Measurements from ENCODE around the gene ABCC1.
"Not testable (repeated sequence)": the region's sequence is repeated elsewhere in the genome, so short reads cannot be mapped to it uniquely, and the experiment has no call there.

The ABCC1 gene

DNA sequence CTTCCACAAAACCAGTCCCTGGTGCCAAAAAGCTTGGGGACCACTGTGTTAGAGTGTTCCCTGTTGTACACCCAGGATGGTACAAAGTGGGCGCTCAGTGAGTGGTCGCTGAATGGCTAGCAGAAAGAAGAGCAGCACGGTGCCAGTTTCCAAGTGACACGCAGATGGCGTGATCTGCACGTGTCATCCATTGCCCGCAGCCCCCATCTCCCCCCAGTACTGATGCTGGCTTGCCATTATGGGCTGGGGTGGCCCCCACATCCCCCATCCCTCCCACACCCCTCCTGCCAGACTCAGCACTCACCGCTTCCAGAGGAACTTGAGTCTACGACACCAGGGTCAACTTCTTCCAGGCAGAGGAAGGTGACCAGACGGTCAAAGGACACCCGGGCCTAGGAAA is 237.4 kb downstream of the ABCC1 start:
- H3K9me3 ChIP-seq = no peaks in the 10 kb centered on the region
- no peak for TF ChIP-seq CTCF (IDR thresholded peaks at IDR 0.05)
- H3K27me3 ChIP-seq = no peaks in the 10 kb centered on the region
- H3K27ac ChIP-seq = peak overlapping the region; percentile 45
- peaks cover 8 to 17% of the 10 kb centered on the region in 2 experiments for H3K4me1 ChIP-seq (ENCODE audit: control insufficient read depth in 1 of 2, insufficient read depth in 1 of 2, low read depth in 1 of 2, low read length in 1 of 2)
- H3K36me3 ChIP-seq = peaks cover 35% of the 10 kb centered on the region
- H3K4me3 ChIP-seq (ENCODE audit: low read depth in 1 of 2, low read length in 1 of 2) = no peak overlapping the region

GRCh38 chr16:16188827-16189226 is 239.4 kb downstream of the ABCC1 start:
- H3K27ac ChIP-seq = no peak overlapping the region
- H3K27me3 ChIP-seq = no peaks in the 10 kb centered on the region
- H3K36me3 ChIP-seq = peaks cover 34% of the 10 kb centered on the region
- H3K9me3 ChIP-seq = no peaks in the 10 kb centered on the region
- H3K4me3 ChIP-seq (ENCODE audit: low read depth in 1 of 2, low read length in 1 of 2) = no peak overlapping the region
- no peak for TF ChIP-seq CTCF (IDR thresholded peaks at IDR 0.05)
- peaks cover 8 to 17% of the 10 kb centered on the region in 2 experiments for H3K4me1 ChIP-seq (ENCODE audit: control insufficient read depth in 1 of 2, insufficient read depth in 1 of 2, low read depth in 1 of 2, low read length in 1 of 2)

- H3K27ac ChIP-seq = no peak overlapping the region
- TF ChIP-seq CTCF (IDR thresholded peaks at IDR 0.05) = no peak
- H3K4me3 ChIP-seq (ENCODE audit: low read depth in 1 of 2, low read length in 1 of 2) = no peak overlapping the region
- H3K9me3 ChIP-seq = no peaks in the 10 kb centered on the region
- no peaks in the 10 kb centered on the region for H3K27me3 ChIP-seq
- peaks cover 8 to 17% of the 10 kb centered on the region in 2 experiments for H3K4me1 ChIP-seq (ENCODE audit: control insufficient read depth in 1 of 2, insufficient read depth in 1 of 2, low read depth in 1 of 2, low read length in 1 of 2)
- H3K36me3 ChIP-seq = peaks cover 34% of the 10 kb centered on the region
Measured at GRCh38 chr16:16189842-16190241, 240.4 kb downstream of the ABCC1 start.

DNA sequence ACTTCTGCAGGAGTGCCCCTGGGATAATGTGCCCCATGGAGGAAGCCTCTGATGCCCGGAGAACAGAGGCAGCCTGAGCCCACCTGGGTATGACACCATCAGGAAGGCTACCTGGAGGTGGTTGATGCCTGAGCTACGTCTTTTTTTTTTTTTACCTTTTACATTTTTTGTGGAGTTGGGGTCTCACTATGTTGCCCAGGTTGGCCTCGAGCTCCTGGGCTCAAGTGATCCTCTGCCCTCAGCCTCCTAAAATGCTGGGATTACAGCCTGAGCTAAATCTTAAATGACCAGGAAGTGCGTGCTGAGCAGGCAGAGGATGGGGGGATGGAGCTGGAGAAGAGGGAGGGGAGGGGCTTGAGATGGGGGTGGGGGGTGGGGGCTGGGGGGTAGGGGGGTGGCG is 241.1 kb downstream of the ABCC1 start:
- H3K27ac ChIP-seq = no peak overlapping the region
- peaks cover 31% of the 10 kb centered on the region for H3K36me3 ChIP-seq
- peaks cover 8 to 17% of the 10 kb centered on the region in 2 experiments for H3K4me1 ChIP-seq (ENCODE audit: control insufficient read depth in 1 of 2, insufficient read depth in 1 of 2, low read depth in 1 of 2, low read length in 1 of 2)
- no peak for TF ChIP-seq CTCF (IDR thresholded peaks at IDR 0.05)
- H3K27me3 ChIP-seq = no peaks in the 10 kb centered on the region
- no peak overlapping the region for H3K4me3 ChIP-seq (ENCODE audit: low read depth in 1 of 2, low read length in 1 of 2)
- no peaks in the 10 kb centered on the region for H3K9me3 ChIP-seq

GRCh38 chr16:16190966-16191365 is 241.6 kb downstream of the ABCC1 start:
- Histone ChIP-seq H3K36me3 (peaks cover 27% of the 10 kb centered on the region), H3K4me1 (ENCODE audit: control insufficient read depth in 1 of 2, insufficient read depth in 1 of 2, low read depth in 1 of 2, low read length in 1 of 2) (peaks cover 8 to 17% of the 10 kb centered on the region in 2 experiments)
- H3K9me3 ChIP-seq; H3K27me3 ChIP-seq; H3K4me3 ChIP-seq (ENCODE audit: low read depth in 1 of 2, low read length in 1 of 2); H3K27ac ChIP-seq: not testable (repeated sequence)

DNA sequence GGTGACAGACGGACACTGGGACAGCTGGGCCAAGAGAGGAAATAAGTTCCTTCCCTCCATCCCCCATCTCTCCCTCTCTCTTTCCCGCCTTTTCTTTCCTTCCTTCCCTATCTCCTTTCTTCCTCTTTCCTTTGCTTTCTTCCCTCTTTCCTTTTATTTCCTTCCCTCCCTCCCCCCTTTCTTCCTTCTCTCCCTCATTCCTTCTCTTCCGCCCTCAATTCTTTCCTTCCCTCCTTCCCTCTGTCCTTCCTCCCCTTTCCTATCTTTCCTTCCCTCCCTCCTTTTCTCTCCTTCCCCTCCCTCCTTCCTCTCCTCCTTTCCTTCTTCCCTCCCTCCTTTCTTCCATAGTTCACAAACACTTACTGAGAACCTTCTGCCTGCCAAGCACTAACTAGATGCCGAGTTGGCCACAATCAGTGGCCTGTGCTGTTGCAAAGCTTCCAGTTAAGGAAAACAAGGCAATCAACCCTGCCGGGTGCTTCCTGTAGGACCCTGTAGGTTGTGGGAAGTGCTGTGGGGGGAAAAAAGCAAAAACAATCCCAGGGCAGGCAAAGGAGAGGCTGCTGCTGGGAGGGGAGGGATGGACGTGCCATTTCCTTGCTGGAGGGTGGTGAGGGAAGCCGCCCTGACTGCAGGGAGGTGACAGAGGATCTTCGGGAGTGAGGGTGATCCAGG is 242.2 kb downstream of the ABCC1 start:
- Histone ChIP-seq H3K4me1 (ENCODE audit: control insufficient read depth in 1 of 2, insufficient read depth in 1 of 2, low read depth in 1 of 2, low read length in 1 of 2) (peaks cover 8 to 16% of the 10 kb centered on the region in 2 experiments), H3K4me3 (ENCODE audit: low read depth in 1 of 2, low read length in 1 of 2) (no peak overlapping the region), H3K27me3 (no peaks in the 10 kb centered on the region), H3K9me3 (no peaks in the 10 kb centered on the region), H3K36me3 (peaks cover 20% of the 10 kb centered on the region), H3K27ac (no peak overlapping the region)
- TF ChIP-seq CTCF (IDR thresholded peaks at IDR 0.05) = no peak
